GM12874 (cell line): ENCODE measurements around the gene APOB.

Experiments used
- CTCF ChIP-seq: IDR thresholded peaks from 2 replicates; pipeline ENCODE4 v1.5.1; 2011; ENCODE audit warnings: low read depth, mild to moderate bottlenecking, control low read depth, low read length, moderate library complexity; ENCODE audit not compliant: insufficient read depth

Gene APOB

GRCh38 chr2:20982861-20983260 lies 61.0 kb downstream of the APOB start:
- TF ChIP-seq CTCF = no peak

GRCh38 chr2:20977520-20978180 lies 66.2 kb downstream of the APOB start:
- no peak for TF ChIP-seq CTCF

- no peak for TF ChIP-seq CTCF
Measured at GRCh38 chr2:20976527-20976926, 67.3 kb downstream of the APOB start.

GRCh38 chr2:20972792-20973565 lies 70.9 kb downstream of the APOB start:
- TF ChIP-seq CTCF = no peak

GRCh38 chr2:20972110-20972509 lies 71.8 kb downstream of the APOB start:
- TF ChIP-seq CTCF = no peak

- TF ChIP-seq CTCF = no peak
Measured at GRCh38 chr2:20970068-20970467, 73.8 kb downstream of the APOB start.

GRCh38 chr2:20966061-20966595 lies 77.7 kb downstream of the APOB start:
- no peak for TF ChIP-seq CTCF
